Fibroblast of lung (primary cell): ENCODE data around the gene EDN2. TPM values are rescaled to one million over a fixed set of nuclear protein-coding genes. Genes with fewer than 3 reads are reported as not detected.

Source experiments
- DNase-seq, 2 donors: peaks; one replicate each; pipeline versions ENCODE4 v3.0.0 to v3.0.0-alpha.2; 2010; ENCODE audit warnings: low read depth in 2 of 2
- H2AFZ ChIP-seq: 2 replicates; pipeline ENCODE4 v1.5.1; 2012; ENCODE audit warnings: low read length, control low read depth, inconsistent platforms
- H3K27ac ChIP-seq: 2 replicates; pipeline ENCODE4 v1.5.1; 2011; ENCODE audit warnings: low read length, control low read depth; ENCODE audit not compliant: insufficient read depth
- H3K27me3 ChIP-seq: 2 replicates; pipeline ENCODE4 v1.5.1; 2011; ENCODE audit warnings: mild to moderate bottlenecking, low read length; ENCODE audit not compliant: control insufficient read depth, insufficient read depth
- H3K36me3 ChIP-seq: 2 replicates; pipeline ENCODE4 v1.5.1; 2011; ENCODE audit warnings: low read length; ENCODE audit not compliant: control insufficient read depth, insufficient read depth
- H3K4me1 ChIP-seq: 2 replicates; pipeline ENCODE4 v1.5.1; 2011; ENCODE audit warnings: low read length; ENCODE audit not compliant: control insufficient read depth, insufficient read depth; ENCODE audit errors: extremely low read depth
- H3K4me2 ChIP-seq: 2 replicates; pipeline ENCODE4 v1.5.1; 2011; ENCODE audit warnings: low read length, control low read depth; ENCODE audit not compliant: insufficient read depth; ENCODE audit errors: extremely low read depth
- H3K4me3 ChIP-seq, 4 experiments: fragments of 200-600 bp in 1 of 4; sonication (generic) in 1 of 4; replicated peaks in 1 of 4; 2 replicates each; pipeline ENCODE4 v1.5.1; 2011 to 2016; ENCODE audit warnings: low read length in 4 of 4, low read depth in 3 of 4, mild to moderate bottlenecking in 3 of 4, control low read depth in 2 of 4, inconsistent platforms in 1 of 4, mixed read lengths in 1 of 4; ENCODE audit not compliant: insufficient read depth in 1 of 4; ENCODE audit errors: control extremely low read depth in 1 of 4
- H3K79me2 ChIP-seq: 2 replicates; pipeline ENCODE4 v1.5.1; 2012; ENCODE audit warnings: mild to moderate bottlenecking, low read length, inconsistent platforms; ENCODE audit not compliant: control insufficient read depth, insufficient read depth
- H3K9ac ChIP-seq: 2 replicates; pipeline ENCODE4 v1.5.1; 2011; ENCODE audit warnings: mild to moderate bottlenecking, low read length, control low read depth; ENCODE audit not compliant: insufficient read depth
- H3K9me3 ChIP-seq: 2 replicates; pipeline ENCODE4 v1.5.1; 2012; ENCODE audit warnings: low read depth, low read length; ENCODE audit not compliant: control insufficient read depth, insufficient read depth
- H4K20me1 ChIP-seq: 2 replicates; pipeline ENCODE4 v1.5.1; 2011; ENCODE audit warnings: low read length; ENCODE audit not compliant: control insufficient read depth, insufficient read depth; ENCODE audit errors: extremely low read depth
- EZH2 ChIP-seq: IDR thresholded peaks from 2 replicates; pipeline ENCODE4 v1.5.1; 2012; ENCODE audit warnings: low read length, control low read depth, mild to moderate bottlenecking; ENCODE audit errors: missing control alignments
- polyA plus RNA-seq, 2 donors: library from polyadenylated mRNA; depleted of rRNA in 1 of 2; stranded (reverse) in 1 of 2; unstranded in 1 of 2; fragments of >200 nt; gene quantifications; 2 replicates each; pipeline ENCODE4 v1.2.1, GENCODE V29; 2011 to 2012; ENCODE audit warnings: missing spikeins in 1 of 2
- total RNA-seq: library from RNA; depleted of rRNA; stranded (reverse); fragments of >200 nt; gene quantifications from 2 replicates; pipeline ENCODE4 v1.2.1, GENCODE V29; 2014
- TF ChIP-seq, protein P1 (sequence below), 2 donors: IDR thresholded peaks in 1 of 2; conservative IDR thresholded peaks in 1 of 2; 1 replicate in 1 of 2; 2 replicates in 1 of 2; pipeline ENCODE4 v1.5.1; 2011 to 2012; ENCODE audit warnings: low read length in 2 of 2, control low read depth in 1 of 2, inconsistent platforms in 1 of 2, low read depth in 1 of 2, mild to moderate bottlenecking in 1 of 2

The EDN2 gene
- total and polyA plus RNA-seq, 2 donors (not counting 1 experiment from before 2014, with no cell fraction given), result not detected

DNA sequence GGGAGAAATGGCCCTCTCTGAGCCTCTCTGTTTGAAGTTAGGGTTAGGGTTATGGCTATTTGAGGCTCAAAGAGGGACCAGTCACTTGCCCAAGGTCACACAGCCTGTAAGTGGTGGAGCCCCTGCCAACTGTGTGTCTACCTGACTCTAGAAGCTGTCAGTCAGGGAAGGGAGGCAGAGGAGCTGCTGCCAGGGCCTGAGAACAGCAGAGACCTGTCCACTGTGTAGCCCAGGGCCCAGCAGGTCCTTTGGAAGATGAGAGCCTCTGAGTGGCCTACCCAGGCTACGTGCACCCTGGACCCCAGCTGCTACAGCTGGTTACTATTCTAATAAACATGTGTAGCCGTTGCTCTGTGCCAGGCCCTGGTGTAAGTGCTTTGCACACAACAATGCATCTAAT, 15.1 kb upstream of the EDN2 start:
- no peak overlapping the region for H2AFZ ChIP-seq
- peaks cover 6% of the 10 kb centered on the region for H3K4me1 ChIP-seq
- no peak overlapping the region for H3K9ac ChIP-seq
- no peak overlapping the region for H3K4me3 ChIP-seq
- H3K4me2 ChIP-seq, result no peak overlapping the region
- DNase-seq, result no peak
- TF ChIP-seq, protein P1, sequence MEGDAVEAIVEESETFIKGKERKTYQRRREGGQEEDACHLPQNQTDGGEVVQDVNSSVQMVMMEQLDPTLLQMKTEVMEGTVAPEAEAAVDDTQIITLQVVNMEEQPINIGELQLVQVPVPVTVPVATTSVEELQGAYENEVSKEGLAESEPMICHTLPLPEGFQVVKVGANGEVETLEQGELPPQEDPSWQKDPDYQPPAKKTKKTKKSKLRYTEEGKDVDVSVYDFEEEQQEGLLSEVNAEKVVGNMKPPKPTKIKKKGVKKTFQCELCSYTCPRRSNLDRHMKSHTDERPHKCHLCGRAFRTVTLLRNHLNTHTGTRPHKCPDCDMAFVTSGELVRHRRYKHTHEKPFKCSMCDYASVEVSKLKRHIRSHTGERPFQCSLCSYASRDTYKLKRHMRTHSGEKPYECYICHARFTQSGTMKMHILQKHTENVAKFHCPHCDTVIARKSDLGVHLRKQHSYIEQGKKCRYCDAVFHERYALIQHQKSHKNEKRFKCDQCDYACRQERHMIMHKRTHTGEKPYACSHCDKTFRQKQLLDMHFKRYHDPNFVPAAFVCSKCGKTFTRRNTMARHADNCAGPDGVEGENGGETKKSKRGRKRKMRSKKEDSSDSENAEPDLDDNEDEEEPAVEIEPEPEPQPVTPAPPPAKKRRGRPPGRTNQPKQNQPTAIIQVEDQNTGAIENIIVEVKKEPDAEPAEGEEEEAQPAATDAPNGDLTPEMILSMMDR (conservative IDR thresholded peaks at IDR 0.05 in 1 of 2, IDR thresholded peaks at IDR 0.05 in 1 of 2; ENCODE audit: low read depth in 1 of 2, low read length in 2 of 2), result no peak
- no peak for TF ChIP-seq EZH2
- H3K36me3 ChIP-seq, result no peaks in the 10 kb centered on the region
- no peak overlapping the region for H3K27ac ChIP-seq
- H4K20me1 ChIP-seq, result no peaks in the 10 kb centered on the region
- no peaks in the 10 kb centered on the region for H3K27me3 ChIP-seq
- H3K9me3 ChIP-seq, result no peaks in the 10 kb centered on the region
- no peaks in the 10 kb centered on the region for H3K79me2 ChIP-seq

DNA sequence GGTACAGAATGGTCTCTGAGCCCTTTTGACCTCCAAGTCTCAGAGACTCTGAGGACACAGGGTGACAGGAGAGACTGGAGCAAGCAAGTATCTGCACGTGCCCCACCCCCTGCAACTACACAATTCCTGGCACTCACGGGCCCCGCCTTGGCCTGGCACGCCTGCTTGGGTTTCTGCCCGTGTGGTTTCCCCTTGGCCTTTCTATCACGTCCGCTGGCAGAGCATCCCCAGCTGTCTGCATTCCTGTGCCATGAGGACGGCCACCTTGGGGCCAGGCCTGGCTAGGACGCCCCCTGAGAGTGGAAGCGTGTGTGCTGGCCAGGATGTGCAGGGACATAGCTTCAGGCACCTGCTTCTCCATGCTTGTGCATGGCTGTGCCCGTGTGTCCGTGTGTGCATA, 14.3 kb upstream of the EDN2 start:
- H3K9ac ChIP-seq, result no peak overlapping the region
- H3K79me2 ChIP-seq, result no peaks in the 10 kb centered on the region
- H3K36me3 ChIP-seq, result no peaks in the 10 kb centered on the region
- no peaks in the 10 kb centered on the region for H3K9me3 ChIP-seq
- no peaks in the 10 kb centered on the region for H3K27me3 ChIP-seq
- no peak overlapping the region for H3K4me3 ChIP-seq
- H3K4me1 ChIP-seq, result peaks cover 6% of the 10 kb centered on the region
- H3K27ac ChIP-seq, result no peak overlapping the region
- peak; percentile 63 to 77 for DNase-seq
- no peak overlapping the region for H2AFZ ChIP-seq
- H4K20me1 ChIP-seq, result no peaks in the 10 kb centered on the region
- no peak overlapping the region for H3K4me2 ChIP-seq
- TF ChIP-seq, protein P1 (conservative IDR thresholded peaks at IDR 0.05 in 1 of 2, IDR thresholded peaks at IDR 0.05 in 1 of 2; ENCODE audit: low read depth in 1 of 2, low read length in 2 of 2), result no peak
- TF ChIP-seq EZH2, result no peak

DNA sequence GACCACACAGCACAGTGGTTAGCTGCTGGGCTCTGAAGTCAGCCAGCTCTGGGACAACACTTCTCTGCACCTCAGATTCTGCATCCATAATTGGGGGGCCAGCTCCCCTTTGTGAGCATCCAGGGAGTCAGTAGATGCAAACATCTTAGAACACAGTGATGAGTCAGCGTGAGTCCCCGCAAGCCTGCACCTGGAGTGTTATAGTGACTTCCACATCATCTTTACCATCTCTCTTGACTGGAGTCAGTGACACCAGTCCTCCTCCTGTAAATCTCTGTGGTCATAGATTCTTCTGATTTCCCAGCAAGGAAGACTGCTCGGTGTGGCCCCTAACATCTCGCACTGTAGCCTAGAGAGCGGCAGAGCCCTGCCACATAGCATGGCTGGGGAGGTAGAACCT, 13.9 kb upstream of the EDN2 start:
- peak in 1 of 2 donors; percentile 46 for DNase-seq
- no peaks in the 10 kb centered on the region for H4K20me1 ChIP-seq
- H3K79me2 ChIP-seq, result no peaks in the 10 kb centered on the region
- H3K4me3 ChIP-seq, result no peak overlapping the region
- no peak overlapping the region for H3K27ac ChIP-seq
- H3K9me3 ChIP-seq, result no peaks in the 10 kb centered on the region
- H3K36me3 ChIP-seq, result no peaks in the 10 kb centered on the region
- H3K4me2 ChIP-seq, result no peak overlapping the region
- peaks cover 6% of the 10 kb centered on the region for H3K4me1 ChIP-seq
- H2AFZ ChIP-seq, result no peak overlapping the region
- no peaks in the 10 kb centered on the region for H3K27me3 ChIP-seq
- H3K9ac ChIP-seq, result no peak overlapping the region
- TF ChIP-seq EZH2, result no peak
- TF ChIP-seq, protein P1 (conservative IDR thresholded peaks at IDR 0.05 in 1 of 2, IDR thresholded peaks at IDR 0.05 in 1 of 2; ENCODE audit: low read depth in 1 of 2, low read length in 2 of 2), result no peak
